Measurements from ENCODE around the gene CALHM5. TPM values are rescaled to one million over a fixed set of nuclear protein-coding genes. Genes with fewer than 3 reads are reported as not detected.
A peak's percentile ranks its signal among the peaks of the same experiment; 100 is the strongest.
"Not testable (repeated sequence)": the region's sequence is repeated elsewhere in the genome, so short reads cannot be mapped to it uniquely, and the experiment has no call there.

CALHM5 gene
- total RNA-seq, 2 experiments from 2014 or later, result not detected

GRCh38 chr6:116476002-116476678 lies 35.3 kb upstream of the CALHM5 start:
- peak; percentile 50 for DNase-seq
- peak; percentile 95 for ATAC-seq
- H3K4me1 Mint-ChIP-seq, result peaks cover 18% of the 10 kb centered on the region
- H3K9me3 Mint-ChIP-seq (ENCODE audit: low read depth), result no peaks in the 10 kb centered on the region
- CTCF ChIA-PET, result interaction anchor here (1.0 kb wide), 1 partner anchor 276 kb away, joined by 3 read pairs; no protein-coding TSS in a partner anchor
- POLR2A ChIA-PET, result no interaction called here
- H3K27me3 Mint-ChIP-seq, result peaks cover 2% of the 10 kb centered on the region
- no peaks in the 10 kb centered on the region for H3K36me3 Mint-ChIP-seq (ENCODE audit: low read depth)
- intact Hi-C loops (cut with DNase I, micrococcal nuclease), result no loop called here
- H3K27ac Mint-ChIP-seq, result no peak overlapping the region
- no peak overlapping the region for H3K4me3 Mint-ChIP-seq

- no peaks in the 10 kb centered on the region for H3K9me3 Mint-ChIP-seq (ENCODE audit: low read depth)
- H3K36me3 Mint-ChIP-seq (ENCODE audit: low read depth), result no peaks in the 10 kb centered on the region
- no peaks in the 10 kb centered on the region for H3K4me1 Mint-ChIP-seq
- ChIA-PET POLR2A (no interaction called here), CTCF (no interaction called here)
- ATAC-seq, result no peak
- H3K27me3 Mint-ChIP-seq, result peaks cover 16% of the 10 kb centered on the region
- H3K27ac Mint-ChIP-seq, result no peak overlapping the region
- DNase-seq, result no peak
- H3K4me3 Mint-ChIP-seq, result no peak overlapping the region
- intact Hi-C loops (cut with DNase I, micrococcal nuclease), result no loop called here
Observed at GRCh38 chr6:116482780-116483179, 28.7 kb upstream of the CALHM5 start.

GRCh38 chr6:116483616-116484015 lies 27.8 kb upstream of the CALHM5 start:
- CTCF ChIA-PET, result no interaction called here

GRCh38 chr6:116485559-116486184 lies 25.8 kb upstream of the CALHM5 start:
- ChIA-PET CTCF (interaction anchor here (0.7 kb wide), 1 partner anchor 235 kb away, joined by 3 read pairs; no protein-coding TSS in a partner anchor), POLR2A (no interaction called here)
- Mint-ChIP-seq H3K4me3 (no peak overlapping the region), H3K9me3 (ENCODE audit: low read depth) (no peaks in the 10 kb centered on the region), H3K27me3 (peaks cover 16% of the 10 kb centered on the region), H3K4me1 (no peaks in the 10 kb centered on the region), H3K27ac (no peak overlapping the region), H3K36me3 (ENCODE audit: low read depth) (no peaks in the 10 kb centered on the region)
- intact Hi-C loops (cut with DNase I, micrococcal nuclease), result no loop called here
- ATAC-seq, result no peak
- no peak for DNase-seq

More at GRCh38 chr6:116483616-116484015, 27.8 kb upstream of the CALHM5 start:
- no peaks in the 10 kb centered on the region for H3K4me1 Mint-ChIP-seq
- POLR2A ChIA-PET, result no interaction called here
- no peak for ATAC-seq
- H3K27ac Mint-ChIP-seq, result no peak overlapping the region
- H3K27me3 Mint-ChIP-seq, result peaks cover 16% of the 10 kb centered on the region
- no peaks in the 10 kb centered on the region for H3K9me3 Mint-ChIP-seq (ENCODE audit: low read depth)
- H3K36me3 Mint-ChIP-seq (ENCODE audit: low read depth), result no peaks in the 10 kb centered on the region
- DNase-seq, result no peak
- intact Hi-C loops (cut with DNase I, micrococcal nuclease), result no loop called here
- H3K4me3 Mint-ChIP-seq, result no peak overlapping the region

- Mint-ChIP-seq H3K9me3 (ENCODE audit: low read depth) (no peaks in the 10 kb centered on the region), H3K4me3 (no peak overlapping the region), H3K4me1 (no peaks in the 10 kb centered on the region), H3K36me3 (ENCODE audit: low read depth) (no peaks in the 10 kb centered on the region), H3K27ac (no peak overlapping the region), H3K27me3 (peaks cover 3% of the 10 kb centered on the region)
- intact Hi-C loops (cut with DNase I, micrococcal nuclease), result no loop called here
- CTCF ChIA-PET, result no interaction called here
- POLR2A ChIA-PET, result no interaction called here
- no peak for DNase-seq
- no peak for ATAC-seq
Observed at GRCh38 chr6:116491610-116492330, 19.7 kb upstream of the CALHM5 start.

GRCh38 chr6:116492331-116493067 lies 18.9 kb upstream of the CALHM5 start:
- Mint-ChIP-seq H3K9me3 (ENCODE audit: low read depth) (no peaks in the 10 kb centered on the region), H3K27me3 (peaks cover 2% of the 10 kb centered on the region), H3K4me1 (no peaks in the 10 kb centered on the region), H3K4me3 (no peak overlapping the region), H3K27ac (no peak overlapping the region), H3K36me3 (ENCODE audit: low read depth) (no peaks in the 10 kb centered on the region)
- POLR2A ChIA-PET, result no interaction called here
- CTCF ChIA-PET, result interaction anchor here (0.5 to 0.7 kb wide), 2 partner anchors 188 to 1214 kb away, joined by 3 read pairs; no protein-coding TSS in a partner anchor
- intact Hi-C loops (cut with DNase I, micrococcal nuclease), result no loop called here
- DNase-seq (no peak), ATAC-seq (no peak)

GRCh38 chr6:116495161-116495560 lies 16.3 kb upstream of the CALHM5 start:
- ATAC-seq; DNase-seq; POLR2A ChIA-PET; H3K4me3 Mint-ChIP-seq; H3K36me3 Mint-ChIP-seq (ENCODE audit: low read depth); H3K9me3 Mint-ChIP-seq (ENCODE audit: low read depth); H3K4me1 Mint-ChIP-seq; H3K27ac Mint-ChIP-seq; H3K27me3 Mint-ChIP-seq: not testable (repeated sequence)
- intact Hi-C loops (cut with DNase I, micrococcal nuclease), result loop anchor here in 1 of 2 experiments (1.0 kb wide), 1 partner anchor 38 kb away; no protein-coding TSS in a partner anchor
- CTCF ChIA-PET, result interaction anchor here (1.0 kb wide), 1 partner anchor 19 kb away, joined by 3 read pairs; no protein-coding TSS in a partner anchor

- no peak overlapping the region for H3K27ac Mint-ChIP-seq
- POLR2A ChIA-PET, result no interaction called here
- DNase-seq, result no peak
- no peaks in the 10 kb centered on the region for H3K36me3 Mint-ChIP-seq (ENCODE audit: low read depth)
- H3K9me3 Mint-ChIP-seq (ENCODE audit: low read depth), result no peaks in the 10 kb centered on the region
- no peak for ATAC-seq
- H3K4me1 Mint-ChIP-seq, result no peaks in the 10 kb centered on the region
- CTCF ChIA-PET, result interaction anchor here (0.9 to 1.5 kb wide), 5 partner anchors 23 to 209 kb away, joined by 3 to 5 read pairs (median 4); no protein-coding TSS in a partner anchor
- intact Hi-C loops (cut with DNase I, micrococcal nuclease), result no loop called here
- no peak overlapping the region for H3K4me3 Mint-ChIP-seq
- no peaks in the 10 kb centered on the region for H3K27me3 Mint-ChIP-seq
Observed at GRCh38 chr6:116497113-116497676, 14.2 kb upstream of the CALHM5 start.

GRCh38 chr6:116500969-116501433 lies 10.4 kb upstream of the CALHM5 start:
- H3K4me1 Mint-ChIP-seq, result no peaks in the 10 kb centered on the region
- peaks cover 15% of the 10 kb centered on the region for H3K27me3 Mint-ChIP-seq
- H3K36me3 Mint-ChIP-seq (ENCODE audit: low read depth), result no peaks in the 10 kb centered on the region
- ChIA-PET POLR2A (no interaction called here), CTCF (interaction anchor here (0.8 to 1.1 kb wide), 3 partner anchors 77 to 213 kb away, joined by 3 to 7 read pairs (median 3); no protein-coding TSS in a partner anchor)
- no peak for ATAC-seq
- peaks cover 6% of the 10 kb centered on the region for H3K9me3 Mint-ChIP-seq (ENCODE audit: low read depth)
- peak; percentile 30 for DNase-seq
- no peak overlapping the region for H3K27ac Mint-ChIP-seq
- H3K4me3 Mint-ChIP-seq, result no peak overlapping the region
- intact Hi-C loops (cut with DNase I, micrococcal nuclease), result no loop called here

GRCh38 chr6:116507324-116507723 lies 4.1 kb upstream of the CALHM5 start:
- POLR2A ChIA-PET, result no interaction called here
- H3K36me3 Mint-ChIP-seq (ENCODE audit: low read depth), result no peaks in the 10 kb centered on the region
- intact Hi-C loops (cut with DNase I, micrococcal nuclease), result no loop called here
- H3K9me3 Mint-ChIP-seq (ENCODE audit: low read depth), result peaks cover 9% of the 10 kb centered on the region
- no peak for ATAC-seq
- no peak overlapping the region for H3K4me3 Mint-ChIP-seq
- CTCF ChIA-PET, result no interaction called here
- H3K27me3 Mint-ChIP-seq, result peaks cover 15% of the 10 kb centered on the region
- no peak overlapping the region for H3K27ac Mint-ChIP-seq
- no peaks in the 10 kb centered on the region for H3K4me1 Mint-ChIP-seq
- no peak for DNase-seq

- intact Hi-C loops (cut with DNase I, micrococcal nuclease), result no loop called here
- ATAC-seq (no peak), DNase-seq (no peak)
- Mint-ChIP-seq H3K4me3 (no peak overlapping the region), H3K36me3 (ENCODE audit: low read depth) (no peaks in the 10 kb centered on the region), H3K27ac (no peak overlapping the region), H3K4me1 (no peaks in the 10 kb centered on the region), H3K9me3 (ENCODE audit: low read depth) (peaks cover 5% of the 10 kb centered on the region), H3K27me3 (peaks cover 9% of the 10 kb centered on the region)
- ChIA-PET POLR2A (no interaction called here), CTCF (no interaction called here)
Observed at GRCh38 chr6:116508527-116508926, 2.9 kb upstream of the CALHM5 start.
